KG1 (cell line): ENCODE data around the gene ENPEP.
"Not testable (repeated sequence)": the region's sequence is repeated elsewhere in the genome, so short reads cannot be mapped to it uniquely, and the experiment has no call there.

Experiments used
- DNase-seq: peaks from one replicate; lab custom pipeline; 2025; lab: John Stamatoyannopoulos, UW

Gene ENPEP

GRCh38 chr4:110485452-110485851 is 9.5 kb downstream of the ENPEP start:
- no peak for DNase-seq

- no peak for DNase-seq
Observed at GRCh38 chr4:110486256-110486655, 10.3 kb downstream of the ENPEP start.

DNA sequence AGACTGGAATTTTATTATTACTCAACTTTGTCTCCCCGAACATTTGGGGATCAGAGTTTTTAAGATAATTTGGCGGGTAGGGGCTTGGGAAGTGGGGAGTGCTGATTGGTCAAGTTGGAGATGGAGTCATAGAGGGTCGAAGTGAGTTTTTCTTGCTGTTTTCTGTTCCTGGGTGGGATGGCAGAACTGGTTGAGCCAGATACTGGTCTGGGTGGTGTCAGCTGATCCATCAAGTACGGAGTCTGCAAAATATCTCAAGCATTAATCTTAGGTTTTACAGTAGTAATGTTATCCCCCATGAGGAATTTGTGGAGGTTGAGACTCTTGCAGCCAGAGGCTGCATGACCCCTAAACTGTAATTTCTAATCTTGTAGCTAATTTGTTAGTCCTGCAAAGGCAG is 10.9 kb downstream of the ENPEP start:
- DNase-seq, result not testable (repeated sequence)

GRCh38 chr4:110487873-110488272 is 11.9 kb downstream of the ENPEP start:
- DNase-seq, result no peak

GRCh38 chr4:110489901-110490508 is 14.1 kb downstream of the ENPEP start:
- no peak for DNase-seq

DNA sequence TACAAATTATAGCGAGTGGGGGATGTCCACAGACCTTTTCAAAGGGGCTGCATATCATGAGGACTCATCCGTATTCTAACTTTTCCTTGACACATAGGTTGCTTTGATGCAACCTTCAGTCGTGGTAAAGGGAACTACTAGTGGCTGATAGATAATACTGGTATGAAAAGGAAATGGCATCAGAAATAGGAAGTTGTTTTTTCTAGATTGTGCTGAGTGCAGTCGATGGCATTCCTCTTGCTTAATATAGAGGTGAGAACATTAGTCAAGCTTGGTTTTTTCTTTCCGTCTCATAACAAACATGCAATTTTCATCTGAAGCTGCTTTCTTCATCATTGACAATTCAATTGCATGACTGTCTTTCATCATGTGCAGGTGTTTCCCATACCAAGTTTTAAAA is 16.6 kb downstream of the ENPEP start:
- peak; percentile 58 for DNase-seq

DNA sequence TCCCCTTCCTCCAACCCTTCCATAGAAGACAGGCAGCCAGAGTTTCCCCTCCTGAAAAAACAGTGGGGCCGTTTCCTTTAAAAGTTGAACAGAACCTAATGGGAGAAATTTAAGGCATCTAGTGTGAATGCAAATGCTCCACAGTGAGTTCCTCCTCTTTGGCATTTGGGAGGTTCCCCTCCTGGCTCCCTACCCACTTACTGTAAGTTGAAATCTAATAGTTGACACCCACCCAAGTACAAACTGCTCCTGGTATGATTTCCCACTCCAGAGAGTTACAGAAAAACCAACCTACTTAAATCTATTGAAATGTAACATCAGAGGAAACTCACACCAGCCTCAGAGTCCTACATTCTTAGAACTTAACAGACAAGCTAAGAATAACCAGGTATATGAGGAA is 17.6 kb downstream of the ENPEP start:
- no peak for DNase-seq

- DNase-seq, result no peak
Observed at GRCh38 chr4:110498420-110498819, 22.5 kb downstream of the ENPEP start.

GRCh38 chr4:110499126-110499525 is 23.2 kb downstream of the ENPEP start:
- DNase-seq, result no peak

GRCh38 chr4:110501826-110502225 is 25.9 kb downstream of the ENPEP start:
- DNase-seq, result no peak

DNA sequence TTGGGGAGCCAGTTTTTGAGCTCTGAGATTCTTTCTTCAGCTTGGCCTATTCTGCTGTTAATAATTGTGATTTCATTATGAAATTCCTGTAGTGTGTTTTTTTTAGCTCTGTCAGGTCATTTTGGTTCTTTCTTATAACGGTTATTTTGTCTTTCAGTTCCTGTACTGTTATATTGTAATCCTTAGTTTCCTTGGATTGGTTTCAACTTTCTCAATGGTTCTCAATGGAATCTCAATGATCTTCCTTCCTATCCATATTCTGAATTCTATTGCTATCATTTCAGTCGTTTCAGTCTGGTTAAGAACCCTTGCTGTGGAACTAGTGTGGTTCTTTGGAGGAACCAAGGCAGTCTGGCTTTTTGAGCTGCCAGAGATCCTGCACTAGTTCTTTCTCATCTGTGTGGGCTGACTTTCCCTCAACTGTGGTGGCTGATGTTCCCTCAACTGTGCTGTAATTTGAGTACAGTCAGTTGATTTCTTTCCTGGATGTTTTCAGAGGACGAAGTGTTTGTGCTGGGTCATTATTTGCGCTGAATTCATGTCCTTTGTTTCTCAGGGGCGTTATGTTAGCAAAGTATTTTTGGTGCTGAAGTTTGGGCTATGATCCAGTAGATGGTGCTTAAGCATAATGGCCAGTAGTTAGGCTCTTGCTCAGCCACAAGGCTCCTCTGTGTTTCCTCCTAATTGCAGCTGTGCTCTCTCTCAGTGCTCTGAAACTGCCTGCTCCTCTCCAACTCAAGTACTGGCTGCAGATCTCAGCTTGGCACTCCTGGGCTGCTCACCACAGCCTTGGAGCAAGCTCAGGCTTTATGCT is 27.5 kb downstream of the ENPEP start:
- no peak for DNase-seq

DNA sequence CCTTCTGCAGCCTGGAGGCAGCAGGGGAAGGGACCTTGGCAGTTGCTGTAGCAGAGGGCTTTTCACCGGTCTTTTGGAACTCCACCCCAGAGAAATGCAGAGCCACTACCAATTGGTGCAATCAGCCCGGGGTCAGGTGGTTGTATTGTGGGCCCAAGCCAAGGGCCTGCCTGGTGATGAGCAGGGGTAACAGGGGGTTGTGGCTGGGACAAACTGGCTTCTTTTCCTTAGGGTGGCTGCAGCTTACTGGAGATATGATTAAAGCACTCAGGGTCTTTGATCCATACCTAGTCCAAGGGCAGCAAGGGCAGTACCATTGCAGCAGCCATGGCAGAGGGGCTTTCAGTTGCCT is 28.1 kb downstream of the ENPEP start:
- DNase-seq, result no peak

DNA sequence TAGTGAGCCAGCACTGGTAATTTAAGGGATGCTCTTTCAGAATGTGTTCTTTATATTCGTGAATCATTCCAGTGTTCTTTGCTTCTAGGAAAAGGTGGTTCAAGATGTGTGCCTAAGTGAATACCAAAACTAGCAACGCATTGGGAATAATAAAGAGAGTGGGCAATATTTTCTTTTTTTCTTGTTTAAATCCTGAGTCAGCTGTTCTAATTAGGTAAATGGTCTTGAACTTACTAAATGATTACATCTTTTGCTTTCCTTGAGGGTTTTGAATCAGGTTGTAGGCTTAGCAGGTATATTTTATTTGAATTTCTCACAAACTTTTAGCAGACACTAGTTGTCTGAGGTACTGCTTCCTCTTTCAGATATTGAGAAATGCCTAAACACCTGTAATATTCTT is 29.5 kb downstream of the ENPEP start:
- no peak for DNase-seq

DNA sequence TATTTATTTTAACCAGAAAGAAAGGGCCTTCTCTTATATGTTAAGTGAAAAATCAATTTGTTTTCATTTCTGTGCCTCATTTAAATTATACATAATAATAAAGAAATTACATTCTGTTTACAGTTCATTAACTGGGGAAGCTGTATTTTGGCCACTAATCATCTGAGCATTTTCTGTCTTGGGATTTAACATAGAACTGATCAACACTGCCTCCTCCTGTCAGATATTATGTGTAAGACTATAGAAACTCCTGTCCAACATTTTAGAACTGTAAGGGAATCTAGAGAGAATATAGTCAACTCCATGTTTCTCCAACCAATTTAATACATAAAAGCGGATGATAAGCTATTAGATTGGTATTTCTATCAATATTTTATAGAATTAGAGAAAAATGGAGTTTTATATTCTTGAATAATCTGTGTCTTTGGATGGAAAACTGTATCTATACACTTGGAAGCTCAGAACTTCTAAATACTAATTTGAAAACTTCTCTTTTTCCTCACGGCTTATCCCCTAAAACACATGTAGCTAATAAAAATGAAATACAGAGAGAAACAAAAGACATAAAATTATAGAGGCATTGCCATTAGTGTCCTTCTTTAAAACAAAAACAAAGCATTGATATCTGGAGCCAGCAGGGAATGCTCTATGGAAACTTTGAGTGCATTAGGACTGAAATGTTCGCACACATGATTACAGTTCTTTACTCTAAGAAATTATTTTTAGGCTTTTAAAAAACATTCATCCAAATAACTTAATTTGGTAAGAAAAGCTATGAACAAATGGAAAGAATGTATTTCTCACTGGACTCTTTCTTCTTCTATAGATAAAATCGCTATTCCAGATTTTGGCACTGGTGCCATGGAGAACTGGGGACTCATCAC is 33.1 kb downstream of the ENPEP start:
- DNase-seq, result peak; percentile 4

- DNase-seq, result no peak
Observed at GRCh38 chr4:110510277-110510676, 34.3 kb downstream of the ENPEP start.

DNA sequence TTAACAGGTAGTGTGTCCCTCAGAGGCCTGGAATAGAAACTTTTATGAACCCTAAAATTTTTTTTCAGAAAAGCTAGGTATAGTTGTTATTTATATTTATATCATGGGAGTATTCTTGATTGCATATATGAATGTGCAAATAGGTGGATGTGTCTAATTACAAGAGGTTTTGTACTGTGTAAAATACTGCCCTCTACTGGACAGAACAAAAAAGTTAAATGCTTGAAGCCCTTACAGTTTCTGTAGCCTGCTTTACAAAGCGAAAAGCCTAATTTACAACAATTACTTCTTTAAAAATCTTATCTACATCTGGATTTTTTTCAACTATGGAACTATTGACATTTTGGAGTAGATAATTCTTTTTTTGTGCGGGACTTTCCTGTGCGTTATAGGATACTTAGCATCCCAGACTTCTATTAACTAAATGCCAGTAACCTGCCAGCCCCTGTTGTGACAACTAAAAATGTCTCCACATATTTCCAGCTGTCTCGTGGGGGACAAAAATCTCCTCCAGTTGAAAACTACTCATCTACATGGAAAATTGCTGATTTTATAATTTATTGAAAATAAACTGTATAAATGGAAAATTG is 35.1 kb downstream of the ENPEP start:
- DNase-seq, result peak; percentile 51

GRCh38 chr4:110512901-110513300 is 36.9 kb downstream of the ENPEP start:
- no peak for DNase-seq

GRCh38 chr4:110514889-110515479 is 39.0 kb downstream of the ENPEP start:
- DNase-seq, result peak; percentile 38

- no peak for DNase-seq
Observed at GRCh38 chr4:110515676-110516075, 39.7 kb downstream of the ENPEP start.

GRCh38 chr4:110516106-110516922 is 40.4 kb downstream of the ENPEP start:
- peak; percentile 58 for DNase-seq

GRCh38 chr4:110518889-110519490 is 43.0 kb downstream of the ENPEP start:
- no peak for DNase-seq
